ENCODE measurements around the gene CTDSPL. TPM values are rescaled to one million over a fixed set of nuclear protein-coding genes. Genes with fewer than 3 reads are reported as not detected.

Gene CTDSPL
- total and polyA plus RNA-seq, 7 donors, result 2.7 to 24.6 (median 6.8) TPM

- no peaks in the 10 kb centered on the region for H3K27me3 ChIP-seq (ENCODE audit: insufficient read depth in 3 of 3, low read length in 2 of 3)
- intact Hi-C loops (cut with DNase I), result no loop called here
Observed at GRCh38 chr3:37968199-37968598, 106.5 kb downstream of the CTDSPL start.

GRCh38 chr3:37968813-37969595 is 107.3 kb downstream of the CTDSPL start:
- ATAC-seq (peak; percentile 21 to 44 (median 30)), DNase-seq (peak in 1 of 2 donors; percentile 48)
- no peak overlapping the region for H3K4me3 ChIP-seq
- no peaks in the 10 kb centered on the region for H3K27me3 ChIP-seq (ENCODE audit: insufficient read depth in 3 of 3, low read length in 2 of 3)
- TF ChIP-seq, protein P1, sequence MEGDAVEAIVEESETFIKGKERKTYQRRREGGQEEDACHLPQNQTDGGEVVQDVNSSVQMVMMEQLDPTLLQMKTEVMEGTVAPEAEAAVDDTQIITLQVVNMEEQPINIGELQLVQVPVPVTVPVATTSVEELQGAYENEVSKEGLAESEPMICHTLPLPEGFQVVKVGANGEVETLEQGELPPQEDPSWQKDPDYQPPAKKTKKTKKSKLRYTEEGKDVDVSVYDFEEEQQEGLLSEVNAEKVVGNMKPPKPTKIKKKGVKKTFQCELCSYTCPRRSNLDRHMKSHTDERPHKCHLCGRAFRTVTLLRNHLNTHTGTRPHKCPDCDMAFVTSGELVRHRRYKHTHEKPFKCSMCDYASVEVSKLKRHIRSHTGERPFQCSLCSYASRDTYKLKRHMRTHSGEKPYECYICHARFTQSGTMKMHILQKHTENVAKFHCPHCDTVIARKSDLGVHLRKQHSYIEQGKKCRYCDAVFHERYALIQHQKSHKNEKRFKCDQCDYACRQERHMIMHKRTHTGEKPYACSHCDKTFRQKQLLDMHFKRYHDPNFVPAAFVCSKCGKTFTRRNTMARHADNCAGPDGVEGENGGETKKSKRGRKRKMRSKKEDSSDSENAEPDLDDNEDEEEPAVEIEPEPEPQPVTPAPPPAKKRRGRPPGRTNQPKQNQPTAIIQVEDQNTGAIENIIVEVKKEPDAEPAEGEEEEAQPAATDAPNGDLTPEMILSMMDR (IDR thresholded peaks at IDR 0.05), result no peak
- H3K36me3 ChIP-seq (ENCODE audit: insufficient read depth in 1 of 2, low read depth in 1 of 2), result no peaks in the 10 kb centered on the region
- peak overlapping the region; percentile 7 for H3K27ac ChIP-seq
- H3K4me1 ChIP-seq, result peaks cover 5% of the 10 kb centered on the region
- no peaks in the 10 kb centered on the region for H3K9me3 ChIP-seq
- intact Hi-C loops (cut with DNase I), result no loop called here
- WGBS, 3 donors, result 31 to 41% (median 31%) methylated on average over 15 of the region's 15 CpGs

More at GRCh38 chr3:37968199-37968598, 106.5 kb downstream of the CTDSPL start:
- peaks cover 13% of the 10 kb centered on the region for H3K4me1 ChIP-seq
- no peak overlapping the region for H3K4me3 ChIP-seq
- peak overlapping the region; percentile 7 for H3K27ac ChIP-seq
- TF ChIP-seq, protein P1 (IDR thresholded peaks at IDR 0.05), result no peak
- WGBS, 3 donors, result 59 to 74% (median 68%) methylated on average over 9 of the region's 9 CpGs
- H3K9me3 ChIP-seq, result no peaks in the 10 kb centered on the region
- no peaks in the 10 kb centered on the region for H3K36me3 ChIP-seq (ENCODE audit: insufficient read depth in 1 of 2, low read depth in 1 of 2)
- ATAC-seq (no peak), DNase-seq (no peak)

DNA sequence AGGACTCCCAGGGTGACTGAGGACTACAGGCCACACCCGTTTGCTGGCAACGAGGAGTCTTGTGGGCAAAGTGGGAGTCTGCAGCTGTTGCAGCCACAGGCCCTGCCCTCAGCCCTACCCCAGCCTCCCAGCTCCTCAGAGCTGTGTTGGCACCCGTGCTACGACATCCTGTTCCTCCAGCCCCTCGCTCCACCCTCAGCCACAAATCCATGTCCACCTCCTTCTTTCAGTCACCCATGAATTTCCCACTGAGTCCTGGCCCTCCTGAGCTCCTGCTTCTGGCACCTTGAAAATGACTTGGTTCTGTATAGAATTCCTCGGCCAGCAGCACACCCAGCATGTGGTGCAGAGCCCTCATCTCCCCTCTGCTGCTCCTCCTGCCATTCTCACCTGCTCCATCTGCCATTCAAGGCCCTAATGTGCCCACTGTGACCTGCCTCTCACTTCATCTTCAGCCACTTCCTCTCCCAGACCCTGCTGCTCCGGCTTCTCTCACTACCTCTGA is 108.0 kb downstream of the CTDSPL start:
- no peak overlapping the region for H3K27ac ChIP-seq
- TF ChIP-seq, protein P1 (IDR thresholded peaks at IDR 0.05), result no peak
- WGBS, 3 donors, result 41 to 59% (median 43%) methylated on average over 7 of the region's 7 CpGs
- H3K27me3 ChIP-seq (ENCODE audit: insufficient read depth in 3 of 3, low read length in 2 of 3), result no peaks in the 10 kb centered on the region
- no peaks in the 10 kb centered on the region for H3K9me3 ChIP-seq
- no peaks in the 10 kb centered on the region for H3K4me1 ChIP-seq
- no peaks in the 10 kb centered on the region for H3K36me3 ChIP-seq (ENCODE audit: insufficient read depth in 1 of 2, low read depth in 1 of 2)
- H3K4me3 ChIP-seq, result no peak overlapping the region
- no peak for DNase-seq
- intact Hi-C loops (cut with DNase I), result no loop called here
- peak; percentile 34 to 65 (median 49) for ATAC-seq

DNA sequence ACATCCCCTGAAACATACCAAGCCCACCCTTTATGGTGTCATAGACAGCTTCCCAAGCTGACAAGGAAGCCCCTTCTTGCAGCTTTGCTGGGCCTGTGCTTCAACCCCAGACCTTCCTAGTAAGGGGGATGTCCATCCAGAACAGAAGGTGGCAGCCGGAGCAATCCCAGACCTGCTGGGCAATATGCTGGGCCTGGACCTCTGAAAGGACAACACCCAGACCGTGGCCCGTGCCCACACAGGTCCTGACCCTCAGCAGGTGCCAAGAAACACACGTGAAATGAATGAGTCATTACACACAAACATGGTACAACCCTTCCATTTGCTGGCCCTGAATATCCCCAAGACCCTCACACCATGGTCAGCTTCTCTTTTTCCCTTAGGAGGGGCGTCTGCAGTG is 109.1 kb downstream of the CTDSPL start:
- DNase-seq (no peak), ATAC-seq (no peak)
- 84 to 90% (median 86%) methylated on average over 5 of the region's 5 CpGs for WGBS, 3 donors
- TF ChIP-seq, protein P1 (IDR thresholded peaks at IDR 0.05), result no peak
- peaks cover 0 to 2% of the 10 kb centered on the region in 2 donors for H3K36me3 ChIP-seq (ENCODE audit: insufficient read depth in 1 of 2, low read depth in 1 of 2)
- intact Hi-C loops (cut with DNase I), result no loop called here
- no peak overlapping the region for H3K27ac ChIP-seq
- no peaks in the 10 kb centered on the region for H3K9me3 ChIP-seq
- no peak overlapping the region for H3K4me3 ChIP-seq
- no peaks in the 10 kb centered on the region for H3K27me3 ChIP-seq (ENCODE audit: insufficient read depth in 3 of 3, low read length in 2 of 3)
- H3K4me1 ChIP-seq, result no peaks in the 10 kb centered on the region

All from psoas muscle (tissue), 8 donors.